GM10266 (cell line): Measurements from ENCODE around the gene APBA2.
"Not testable (repeated sequence)": the region's sequence is repeated elsewhere in the genome, so short reads cannot be mapped to it uniquely, and the experiment has no call there.

ENCODE experiments used
- DNase-seq: peaks from one replicate; pipeline ENCODE4 v3.0.0; 2012; ENCODE audit errors: extremely low spot score
- CTCF ChIP-seq: IDR thresholded peaks from 2 replicates; pipeline ENCODE4 v1.5.1; 2012; ENCODE audit warnings: mild to moderate bottlenecking, low read depth; ENCODE audit not compliant: control insufficient read depth, insufficient read depth; ENCODE audit errors: missing control alignments

The APBA2 gene

GRCh38 chr15:29037997-29038705 lies 152.4 kb downstream of the APBA2 start:
- no peak for DNase-seq
- no peak for TF ChIP-seq CTCF

- DNase-seq: no peak
- TF ChIP-seq CTCF: no peak
These were observed 153.9 kb downstream of the APBA2 start for GRCh38 chr15:29039466-29040369.

- no peak for TF ChIP-seq CTCF
- no peak for DNase-seq
These were observed 154.6 kb downstream of the APBA2 start for GRCh38 chr15:29040370-29040751.

- no peak for TF ChIP-seq CTCF
- DNase-seq: no peak
These were observed 158.1 kb downstream of the APBA2 start for GRCh38 chr15:29043736-29044502.

- TF ChIP-seq CTCF: no peak
- DNase-seq: no peak
These were observed 158.7 kb downstream of the APBA2 start for GRCh38 chr15:29044503-29044901.

- not testable (repeated sequence) for DNase-seq
These were observed 159.4 kb downstream of the APBA2 start for GRCh38 chr15:29045161-29045560.

GRCh38 chr15:29045717-29046116 lies 159.9 kb downstream of the APBA2 start:
- DNase-seq: no peak
- TF ChIP-seq CTCF: no peak
